GM23338 (cell line): ENCODE data around the gene ESX1. TPM values are rescaled to one million over a fixed set of nuclear protein-coding genes. Genes with fewer than 3 reads are reported as not detected.

Experiments
- ATAC-seq: fragments of 200-7000 bp; cut with Tn5 transposase; 3 replicates; pipeline ENCODE4 v1.9.1; 2020
- DNase-seq: peaks from one replicate; pipeline ENCODE4 v3.0.0-alpha.2; 2015; ENCODE audit warnings: low spot score
- H2AFZ ChIP-seq: fragments of 200-600 bp; sonication (generic); 2 replicates; pipeline ENCODE4 v1.8.0; 2016; ENCODE audit warnings: antibody characterized with exemption, mild to moderate bottlenecking, moderate library complexity
- H3F3A ChIP-seq: fragments of 200-600 bp; sonication (generic); replicated peaks from 2 replicates; pipeline ENCODE4 v1.8.0; 2017; ENCODE audit warnings: antibody characterized with exemption, mixed run types, low read depth
- H3K27ac ChIP-seq: fragments of 200-600 bp; sonication (generic); 2 replicates; pipeline ENCODE4 v1.6.1; 2016; ENCODE audit warnings: low read depth
- H3K27me3 ChIP-seq: fragments of 200-600 bp; sonication (generic); 2 replicates; pipeline ENCODE4 v1.8.0; 2016; ENCODE audit warnings: mild to moderate bottlenecking, mixed run types, moderate library complexity; ENCODE audit not compliant: insufficient read depth
- H3K36me3 ChIP-seq: fragments of 200-600 bp; sonication (generic); 2 replicates; pipeline ENCODE4 v1.8.0; 2016; ENCODE audit warnings: mild to moderate bottlenecking; ENCODE audit not compliant: insufficient read depth
- H3K4me1 ChIP-seq: fragments of 200-600 bp; sonication (generic); 2 replicates; pipeline ENCODE4 v1.8.0; 2016; ENCODE audit warnings: mild to moderate bottlenecking, moderate library complexity; ENCODE audit not compliant: insufficient read depth
- H3K4me2 ChIP-seq: fragments of 200-600 bp; sonication (generic); 2 replicates; pipeline ENCODE4 v1.7.1; 2017; ENCODE audit warnings: mixed run types
- H3K4me3 ChIP-seq: fragments of 200-600 bp; sonication (generic); 2 replicates; pipeline ENCODE4 v1.6.1; 2016; ENCODE audit warnings: mixed run types
- H3K79me2 ChIP-seq: fragments of 200-600 bp; sonication (generic); replicated peaks from 2 replicates; pipeline ENCODE4 v1.8.0; 2017; ENCODE audit warnings: mild to moderate bottlenecking; ENCODE audit not compliant: insufficient read depth
- H3K9me2 ChIP-seq: fragments of 200-600 bp; sonication (generic); 2 replicates; pipeline ENCODE4 v1.8.0; 2017; ENCODE audit not compliant: insufficient read depth
- H4K20me1 ChIP-seq: fragments of 200-600 bp; sonication (generic); replicated peaks from 2 replicates; pipeline ENCODE4 v1.8.0; 2017; ENCODE audit warnings: mild to moderate bottlenecking; ENCODE audit not compliant: insufficient read depth
- H3K27ac Mint-ChIP-seq: 2 replicates; pipeline ENCODE4 v1.8.0; 2020; ENCODE audit warnings: inconsistent platforms, mild to moderate bottlenecking, moderate library complexity, mixed read lengths
- H3K27me3 Mint-ChIP-seq: 3 replicates; pipeline ENCODE4 v1.8.0; 2022; ENCODE audit warnings: low read depth, mild to moderate bottlenecking, moderate library complexity, mixed read lengths, inconsistent platforms; ENCODE audit not compliant: insufficient read depth, poor library complexity
- H3K36me3 Mint-ChIP-seq: 3 replicates; pipeline ENCODE4 v1.8.0; 2021; ENCODE audit warnings: low read depth, mild to moderate bottlenecking, inconsistent platforms, moderate library complexity, mixed read lengths
- H3K4me1 Mint-ChIP-seq: 3 replicates; pipeline ENCODE4 v1.8.0; 2020; ENCODE audit warnings: mild to moderate bottlenecking, inconsistent platforms, mixed read lengths
- H3K4me3 Mint-ChIP-seq: 3 replicates; pipeline ENCODE4 v1.8.0; 2021; ENCODE audit warnings: moderate library complexity, mild to moderate bottlenecking, inconsistent platforms, mixed read lengths
- H3K9me3 Mint-ChIP-seq: 3 replicates; pipeline ENCODE4 v1.8.0; 2020; ENCODE audit warnings: moderate library complexity, mild to moderate bottlenecking, inconsistent platforms, mixed read lengths
- CREB1 ChIP-seq: fragments of 250-450 bp; sonication (Bioruptor Pico); IDR thresholded peaks from 2 replicates; pipeline ENCODE4 v1.5.0; 2020; ENCODE audit warnings: low read depth, mild to moderate bottlenecking, moderate library complexity
- EZH2 ChIP-seq: fragments of 200-600 bp; sonication (generic); IDR thresholded peaks from one replicate; pipeline ENCODE4 v1.8.0; 2017; ENCODE audit warnings: antibody characterized with exemption, mild to moderate bottlenecking, low read depth; ENCODE audit not compliant: unreplicated experiment
- JUNB ChIP-seq: IDR thresholded peaks from one replicate; pipeline ENCODE4 v1.6.1; 2016; ENCODE audit warnings: antibody characterized with exemption; ENCODE audit not compliant: unreplicated experiment
- NANOG ChIP-seq: IDR thresholded peaks from 2 replicates; pipeline ENCODE4 v1.6.1; 2016; ENCODE audit warnings: antibody characterized with exemption, borderline replicate concordance
- POLR2AphosphoS5 ChIP-seq: IDR thresholded peaks from 2 replicates; pipeline ENCODE4 v1.6.1; 2016; ENCODE audit warnings: antibody characterized with exemption, low read depth
- REST ChIP-seq: IDR thresholded peaks from one replicate; pipeline ENCODE4 v1.6.1; 2018; ENCODE audit warnings: antibody characterized with exemption; ENCODE audit not compliant: unreplicated experiment
- STAT1 ChIP-seq: IDR thresholded peaks from one replicate; pipeline ENCODE4 v1.6.1; 2016; ENCODE audit warnings: antibody characterized with exemption; ENCODE audit not compliant: unreplicated experiment
- ZNF114 ChIP-seq: fragments of 250-450 bp; sonication (Bioruptor Pico); IDR thresholded peaks from 2 replicates; pipeline ENCODE4 v1.5.0; 2020; ENCODE audit warnings: mild to moderate bottlenecking, moderate library complexity
- ZNF331 ChIP-seq: fragments of 250-450 bp; sonication (Bioruptor Pico); IDR thresholded peaks from 2 replicates; pipeline ENCODE4 v1.5.0; 2020; ENCODE audit warnings: low read depth, mild to moderate bottlenecking, moderate library complexity
- ZNF462 ChIP-seq: fragments of 250-450 bp; sonication (Bioruptor Pico); IDR thresholded peaks from 2 replicates; pipeline ENCODE4 v1.5.0; 2020; ENCODE audit warnings: mild to moderate bottlenecking, moderate library complexity
- polyA plus RNA-seq: library from polyadenylated mRNA; unstranded; fragments of >200 nt; fragmentation: Nextera tagmentation; extraction: Ambion mirVana; gene quantifications from 2 replicates; pipeline ENCODE4 v1.2.1, GENCODE V29; 2016
- total RNA-seq: library from RNA; depleted of rRNA; stranded (reverse); fragments of >200 nt; shearing (Covaris generic); gene quantifications from 2 replicates; pipeline ENCODE4 v1.2.3, GENCODE V29; 2014
- TF ChIP-seq, protein P1 (sequence below): IDR thresholded peaks from 2 replicates; pipeline ENCODE4 v1.6.1; 2016; ENCODE audit warnings: antibody characterized with exemption

Gene ESX1
- total and polyA plus RNA-seq, 2 experiments from 2014 or later, result not detected

DNA sequence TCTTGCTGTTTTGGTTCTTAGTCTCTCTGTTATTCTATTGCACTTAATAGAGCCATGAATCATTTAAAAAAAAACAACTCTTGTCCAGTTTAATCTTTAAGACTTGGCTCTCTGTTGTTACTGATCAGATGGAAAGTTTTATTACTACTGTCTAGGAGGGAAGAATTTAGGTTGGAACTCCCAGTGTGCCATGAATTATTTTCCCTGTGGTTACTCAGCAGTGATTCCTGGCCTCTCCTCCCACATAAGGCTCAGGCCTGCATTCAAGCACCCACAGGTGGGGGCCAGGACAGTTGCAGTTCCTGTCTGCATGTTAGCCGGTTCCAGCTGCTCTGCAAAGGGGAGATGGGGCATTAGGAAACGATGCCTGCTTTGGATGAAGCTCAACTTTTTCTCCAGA is 29.8 kb upstream of the ESX1 start (continued):
- no peak for TF ChIP-seq REST

GRCh38 chrX:104282166-104282725 is 27.5 kb upstream of the ESX1 start:
- ATAC-seq (no peak), DNase-seq (no peak)
- Mint-ChIP-seq H3K4me1 (peaks cover 18% of the 10 kb centered on the region), H3K27me3 (no peaks in the 10 kb centered on the region), H3K36me3 (no peaks in the 10 kb centered on the region), H3K27ac (no peak overlapping the region), H3K9me3 (no peaks in the 10 kb centered on the region; the same call in 2 of the 3 replicates), H3K4me3 (no peak overlapping the region)
- H3K36me3 ChIP-seq, result no peaks in the 10 kb centered on the region
- no peak overlapping the region for H3K4me3 ChIP-seq
- H3K27me3 ChIP-seq, result no peaks in the 10 kb centered on the region
- H2AFZ ChIP-seq, result no peak overlapping the region
- no peak overlapping the region for H3K27ac ChIP-seq
- no peaks in the 10 kb centered on the region for H3K79me2 ChIP-seq
- no peak overlapping the region for H3K4me2 ChIP-seq
- no peaks in the 10 kb centered on the region for H3F3A ChIP-seq
- H3K4me1 ChIP-seq, result peaks cover 7% of the 10 kb centered on the region
- H3K9me2 ChIP-seq, result no peaks in the 10 kb centered on the region
- no peaks in the 10 kb centered on the region for H4K20me1 ChIP-seq
- TF ChIP-seq, protein P1, sequence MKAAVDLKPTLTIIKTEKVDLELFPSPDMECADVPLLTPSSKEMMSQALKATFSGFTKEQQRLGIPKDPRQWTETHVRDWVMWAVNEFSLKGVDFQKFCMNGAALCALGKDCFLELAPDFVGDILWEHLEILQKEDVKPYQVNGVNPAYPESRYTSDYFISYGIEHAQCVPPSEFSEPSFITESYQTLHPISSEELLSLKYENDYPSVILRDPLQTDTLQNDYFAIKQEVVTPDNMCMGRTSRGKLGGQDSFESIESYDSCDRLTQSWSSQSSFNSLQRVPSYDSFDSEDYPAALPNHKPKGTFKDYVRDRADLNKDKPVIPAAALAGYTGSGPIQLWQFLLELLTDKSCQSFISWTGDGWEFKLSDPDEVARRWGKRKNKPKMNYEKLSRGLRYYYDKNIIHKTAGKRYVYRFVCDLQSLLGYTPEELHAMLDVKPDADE, result no peak
- TF ChIP-seq REST (no peak), EZH2 (no peak), ZNF114 (CRISPR knock-in tag) (no peak), JUNB (no peak), CREB1 (no peak), ZNF462 (no peak), STAT1 (no peak), NANOG (no peak), ZNF331 (CRISPR knock-in tag) (no peak), POLR2AphosphoS5 (no peak)
